GM12878 (cell line): ENCODE measurements around the gene ADAM11. TPM values are rescaled to one million over a fixed set of nuclear protein-coding genes. Genes with fewer than 3 reads are reported as not detected.

ENCODE experiments used
- ATAC-seq: fragments of 200-7000 bp; cut with Tn5 transposase; 3 replicates; pipeline ENCODE4 v1.9.1; 2020; ENCODE audit warnings: mild to moderate bottlenecking, moderate library complexity
- BruUV-seq: library from RNA; stranded (reverse); fragments of 400-500 nt; replicated peaks from 2 replicates; lab custom pipeline; 2021; lab: Mats Ljungman, UMichigan
- CTCF ChIA-PET: fragments of 300-600 bp; sonication (Branson Sonifier 250); formaldehyde crosslinking; extraction: SDS; loops from one replicate; lab custom pipeline; 2021; ENCODE audit warnings: inconsistent platforms; lab: Yijun Ruan, JAX
- POLR2A ChIA-PET: fragments of 350-600 bp; formaldehyde crosslinking; extraction: SDS; loops from one replicate; lab custom pipeline; 2021; ENCODE audit warnings: inconsistent platforms; lab: Charles Lee
- RAD21 ChIA-PET: fragments of 300-600 bp; sonication (Branson Sonifier 250); formaldehyde crosslinking; loops from one replicate; lab custom pipeline; 2023; ENCODE audit warnings: antibody characterized with exemption; ENCODE audit not compliant: unreplicated experiment; lab: Charles Lee
- SMC1A ChIA-PET: fragments of 300-600 bp; sonication (Branson Sonifier 250); formaldehyde crosslinking; loops from one replicate; lab custom pipeline; 2023; ENCODE audit not compliant: unreplicated experiment, uncharacterized antibody; lab: Charles Lee
- DNase-seq: peaks from one replicate; pipeline ENCODE4 v3.0.0-alpha.2; 2011; ENCODE audit warnings: low read depth, low spot score
- FAIRE-seq: peaks from 3 replicates; lab custom pipeline; 2011; peaks lifted over from hg19 to GRCh38; lab: Jason Lieb, UNC
- H2AFZ ChIP-seq: 2 replicates; pipeline ENCODE4 v1.6.0; 2011; ENCODE audit warnings: low read depth, low read length, control low read depth; ENCODE audit not compliant: control insufficient read depth
- H3K27ac ChIP-seq: 2 replicates; pipeline ENCODE4 v1.5.1; 2011; ENCODE audit warnings: control low read depth; ENCODE audit not compliant: control insufficient read depth, insufficient read depth
- H3K27me3 ChIP-seq, 2 experiments: replicated peaks in 1 of 2; 2 replicates each; pipeline versions ENCODE4 v1.6.0 to v1.6.1; 2011; ENCODE audit warnings: low read length in 1 of 2; ENCODE audit not compliant: control insufficient read depth in 2 of 2, insufficient read depth in 2 of 2
- H3K36me3 ChIP-seq, 2 experiments: 2 replicates each; pipeline ENCODE4 v1.5.1; 2011; ENCODE audit warnings: low read length in 1 of 2; ENCODE audit not compliant: control insufficient read depth in 2 of 2, insufficient read depth in 2 of 2
- H3K4me1 ChIP-seq: 2 replicates; pipeline ENCODE4 v1.6.1; 2011; ENCODE audit warnings: mild to moderate bottlenecking, low read length, moderate library complexity, mixed read lengths; ENCODE audit not compliant: control insufficient read depth, insufficient read depth
- H3K4me2 ChIP-seq: 2 replicates; pipeline ENCODE4 v1.6.0; 2011; ENCODE audit warnings: control low read depth; ENCODE audit not compliant: control insufficient read depth, insufficient read depth
- H3K4me3 ChIP-seq: fragments of 200-600 bp; sonication (generic); 2 replicates; pipeline ENCODE4 v1.5.1; 2016
- H3K79me2 ChIP-seq: 2 replicates; pipeline ENCODE4 v1.6.0; 2011; ENCODE audit warnings: low read length; ENCODE audit not compliant: control insufficient read depth, insufficient read depth
- H3K9ac ChIP-seq: 2 replicates; pipeline ENCODE4 v1.8.0; 2011; ENCODE audit warnings: low read length, control low read depth, mixed read lengths; ENCODE audit not compliant: control insufficient read depth, insufficient read depth
- H3K9me3 ChIP-seq: replicated peaks from 3 replicates; pipeline ENCODE4 v1.5.1; 2011; ENCODE audit warnings: mild to moderate bottlenecking, low read length; ENCODE audit not compliant: control insufficient read depth, insufficient read depth
- H4K20me1 ChIP-seq: 2 replicates; pipeline ENCODE4 v1.6.0; 2011; ENCODE audit not compliant: control insufficient read depth, insufficient read depth
- CREB1 ChIP-seq: IDR thresholded peaks from 2 replicates; pipeline ENCODE4 v1.6.1; 2012; ENCODE audit warnings: low read depth, mild to moderate bottlenecking, inconsistent platforms
- DPF2 ChIP-seq: fragments of 450-650 bp; IDR thresholded peaks from 2 replicates; pipeline ENCODE4 v1.6.1; 2017; ENCODE audit warnings: mild to moderate bottlenecking
- NFYB ChIP-seq: IDR thresholded peaks from 2 replicates; pipeline ENCODE4 v1.6.1; 2011; ENCODE audit warnings: low read depth, mild to moderate bottlenecking, low read length, improper control_type of control experiment, moderate library complexity; ENCODE audit not compliant: insufficient read depth
- PML ChIP-seq: IDR thresholded peaks from 2 replicates; pipeline ENCODE4 v1.6.1; 2012; ENCODE audit warnings: low read length, inconsistent platforms
- RUNX3 ChIP-seq: IDR thresholded peaks from 2 replicates; pipeline ENCODE4 v1.6.1; 2012; ENCODE audit warnings: low read length, inconsistent platforms
- YBX1 ChIP-seq: fragments of 450-650 bp; IDR thresholded peaks from 2 replicates; pipeline ENCODE4 v1.6.1; 2016; ENCODE audit warnings: antibody characterized with exemption
- ZNF687 ChIP-seq: fragments of 450-650 bp; IDR thresholded peaks from 2 replicates; pipeline ENCODE4 v1.6.1; 2017; ENCODE audit warnings: mild to moderate bottlenecking, moderate library complexity
- WGBS: methylation state at CpG from one replicate; pipeline ENCODE4 v1.1.6; 2016; ENCODE audit warnings: low lambda C conversion rate; ENCODE audit not compliant: insufficient replicate concordance, insufficient coverage; ENCODE audit errors: missing lambda C conversion rate; 5-methylcytosine and 5-hydroxymethylcytosine counted together
- in situ Hi-C: fragments of 300-500 bp; cut with MboI; formaldehyde crosslinking; loops from 9 replicates; pipeline ENCODE4 v1.14.3; 2018; ENCODE audit warnings: mixed read lengths
- intact Hi-C: fragments of 100-400 bp; cut with micrococcal nuclease; formaldehyde crosslinking; loops from one replicate; pipeline ENCODE4 v1.14.2; 2022; ENCODE audit not compliant: unreplicated experiment
- polyA plus RNA-seq, 11 experiments: library from polyadenylated mRNA; depleted of rRNA in 4 of 11; unstranded in 6 of 11; stranded (reverse) in 5 of 11; fragments of >200 nt; fragmentation: Nextera tagmentation in 4 of 11; fragmentation: Illumina TruSeq in 1 of 11; extraction: Ambion mirVana in 4 of 11; extraction: Trizol in 1 of 11; gene quantifications; 1 replicate in 1 of 11; 2 replicates in 10 of 11; pipeline versions ENCODE4 v1.2.1 to v1.2.3, GENCODE V29; 2011 to 2016; ENCODE audit warnings: inconsistent platforms in 2 of 11, missing spikeins in 2 of 11, low read depth in 1 of 11
- total RNA-seq, 4 experiments: library from RNA; depleted of rRNA in 3 of 4; stranded (reverse); fragments of >200 nt in 3 of 4; fragmentation: Illumina TruSeq in 1 of 4; extraction: Trizol in 1 of 4; gene quantifications; 2 replicates each; pipeline versions ENCODE4 v1.2.1 to v1.2.3, GENCODE V29; 2013 to 2021

ADAM11 gene
- total and polyA plus RNA-seq, 10 of the 15 experiments (the other 5 are each of a cell fraction or from before 2014, with no cell fraction given): 0.03 to 0.37 (median 0.06) TPM; not detected in 3

- TF ChIP-seq DPF2 (no peak), PML (no peak)
Observed at GRCh38 chr17:44777394-44778348, 18.9 kb downstream of the ADAM11 start (continued).

- POLR2A ChIA-PET: interaction anchor here (0.7 kb wide), 1 partner anchor 419 kb away, joined by 6 read pairs; no protein-coding TSS in a partner anchor
- DNase-seq (no peak), FAIRE-seq (no peak), ATAC-seq (no peak)
- H3K36me3 ChIP-seq: no peaks in the 10 kb centered on the region
- H3K4me3 ChIP-seq: no peak overlapping the region
- 11% methylated on average over 9 of the region's 10 CpGs for WGBS
- intact Hi-C loops: loop anchor here (5.0 to 10.0 kb wide), 2 partner anchors 244 kb away; no protein-coding TSS in a partner anchor
- H3K4me1 ChIP-seq: peaks cover 6% of the 10 kb centered on the region; the same call in 1 of the 2 replicates
- TF ChIP-seq NFYB: no peak
- TF ChIP-seq CREB1: no peak
- TF ChIP-seq YBX1: no peak
- no peak for TF ChIP-seq ZNF687
- TF ChIP-seq RUNX3: no peak
- no peak overlapping the region for H3K27ac ChIP-seq
- H3K27me3 ChIP-seq: no peaks in the 10 kb centered on the region; a peak in 1 of 4 replicates
- peak overlapping the region; percentile 89 for H3K4me2 ChIP-seq
- CTCF ChIA-PET: interaction anchor here (0.6 to 12.1 kb wide), 19 partner anchors 9 to 419 kb away, joined by 3 to 175 read pairs (median 4); partner anchors contain the start of genes ACBD4 and HEXIM2
- H4K20me1 ChIP-seq: no peaks in the 10 kb centered on the region; the same call in 1 of the 2 replicates
- H3K9ac ChIP-seq: no peak overlapping the region
- H3K79me2 ChIP-seq: no peaks in the 10 kb centered on the region
- BruUV-seq: no TSS peak
- H3K9me3 ChIP-seq: no peaks in the 10 kb centered on the region
- SMC1A ChIA-PET: interaction anchor here (0.7 to 1.2 kb wide), 3 partner anchors 89 to 100 kb away, joined by 3 to 4 read pairs (median 3); no protein-coding TSS in a partner anchor
- no peak overlapping the region for H2AFZ ChIP-seq
- RAD21 ChIA-PET: interaction anchor here (0.6 to 3.3 kb wide), 7 partner anchors 50 to 419 kb away, joined by 3 to 13 read pairs (median 4); no protein-coding TSS in a partner anchor
- in situ Hi-C loops: loop anchor here (10.0 kb wide), 1 partner anchor 346 kb away; no protein-coding TSS in a partner anchor
Observed at GRCh38 chr17:44778656-44779210, 19.9 kb downstream of the ADAM11 start.
